CD4-positive, alpha-beta T cell treated with Interleukin-17A for 4 hours (primary cell): ENCODE measurements around the gene ZFP62.

Source experiments
- DNase-seq: peaks from one replicate; pipeline ENCODE4 v3.0.0-alpha.2; 2020; ENCODE audit warnings: mixed read lengths

ZFP62 gene

GRCh38 chr5:180866985-180867384 is 5.9 kb upstream of the ZFP62 start:
- no peak for DNase-seq

- DNase-seq, result no peak
Measured at GRCh38 chr5:180865981-180866695, 5.1 kb upstream of the ZFP62 start.

GRCh38 chr5:180862645-180863044 is 1.6 kb upstream of the ZFP62 start:
- DNase-seq, result no peak

GRCh38 chr5:180860273-180860886 is 696 bp downstream of the ZFP62 start:
- peak; percentile 68 for DNase-seq

GRCh38 chr5:180858586-180858985 is 2.5 kb downstream of the ZFP62 start:
- no peak for DNase-seq

- DNase-seq, result no peak
Measured at GRCh38 chr5:180853848-180854176, 7.3 kb downstream of the ZFP62 start.

- no peak for DNase-seq
Measured at GRCh38 chr5:180853121-180853847, 7.8 kb downstream of the ZFP62 start.

- no peak for DNase-seq
Measured at GRCh38 chr5:180852495-180852894, 8.6 kb downstream of the ZFP62 start.

- DNase-seq, result no peak
Measured at GRCh38 chr5:180850434-180851078, 10.5 kb downstream of the ZFP62 start.

- no peak for DNase-seq
Measured at GRCh38 chr5:180849827-180850226, 11.2 kb downstream of the ZFP62 start.

- DNase-seq, result no peak
Measured at GRCh38 chr5:180848878-180849277, 12.2 kb downstream of the ZFP62 start.

GRCh38 chr5:180848265-180848664 is 12.8 kb downstream of the ZFP62 start:
- no peak for DNase-seq

- no peak for DNase-seq
Measured at GRCh38 chr5:180847026-180847425, 14.1 kb downstream of the ZFP62 start.

GRCh38 chr5:180844858-180845257 is 16.2 kb downstream of the ZFP62 start:
- no peak for DNase-seq

- no peak for DNase-seq
Measured at GRCh38 chr5:180844432-180844831, 16.6 kb downstream of the ZFP62 start.

GRCh38 chr5:180839935-180840334 is 21.1 kb downstream of the ZFP62 start:
- DNase-seq, result no peak

GRCh38 chr5:180839227-180839626 is 21.8 kb downstream of the ZFP62 start:
- DNase-seq, result no peak

GRCh38 chr5:180837478-180837877 is 23.6 kb downstream of the ZFP62 start:
- DNase-seq, result no peak

- DNase-seq, result peak; percentile 65
Measured at GRCh38 chr5:180832638-180833068, 28.4 kb downstream of the ZFP62 start.

- peak; percentile 86 for DNase-seq
Measured at GRCh38 chr5:180831139-180832093, 29.7 kb downstream of the ZFP62 start.

- DNase-seq, result peak; percentile 82
Measured at GRCh38 chr5:180830253-180831138, 30.6 kb downstream of the ZFP62 start.
